Measurements from ENCODE around the gene MDK.
A peak's percentile ranks its signal among the peaks of the same experiment; 100 is the strongest.

MDK gene

GRCh38 chr11:46348566-46349401 is 32.7 kb upstream of the MDK start:
- DNase-seq = peak; percentile 50

GRCh38 chr11:46350695-46351094 is 30.8 kb upstream of the MDK start:
- DNase-seq = no peak

- DNase-seq = no peak
Observed at GRCh38 chr11:46351148-46351547, 30.3 kb upstream of the MDK start.

GRCh38 chr11:46351606-46352005 is 29.9 kb upstream of the MDK start:
- DNase-seq = no peak

GRCh38 chr11:46352063-46352841 is 29.2 kb upstream of the MDK start:
- DNase-seq = peak; percentile 71

- peak; percentile 54 for DNase-seq
Observed at GRCh38 chr11:46353698-46354097, 27.8 kb upstream of the MDK start.

- DNase-seq = no peak
Observed at GRCh38 chr11:46356924-46357482, 24.5 kb upstream of the MDK start.

GRCh38 chr11:46357483-46357936 is 24.0 kb upstream of the MDK start:
- DNase-seq = no peak

- no peak for DNase-seq
Observed at GRCh38 chr11:46359953-46360352, 21.5 kb upstream of the MDK start.

- DNase-seq = no peak
Observed at GRCh38 chr11:46360878-46361277, 20.6 kb upstream of the MDK start.

GRCh38 chr11:46361283-46362155 is 19.9 kb upstream of the MDK start:
- DNase-seq = peak; percentile 57

- DNase-seq = no peak
Observed at GRCh38 chr11:46362156-46363030, 19.1 kb upstream of the MDK start.

- no peak for DNase-seq
Observed at GRCh38 chr11:46363031-46363407, 18.4 kb upstream of the MDK start.

GRCh38 chr11:46363455-46364005 is 17.9 kb upstream of the MDK start:
- DNase-seq = no peak

GRCh38 chr11:46364056-46364455 is 17.4 kb upstream of the MDK start:
- DNase-seq = no peak

- DNase-seq = no peak
Observed at GRCh38 chr11:46364791-46365190, 16.7 kb upstream of the MDK start.

- no peak for DNase-seq
Observed at GRCh38 chr11:46366260-46366659, 15.2 kb upstream of the MDK start.

- DNase-seq = no peak
Observed at GRCh38 chr11:46366661-46367161, 14.8 kb upstream of the MDK start.

GRCh38 chr11:46367244-46367915 is 14.1 kb upstream of the MDK start:
- peak; percentile 75 for DNase-seq

GRCh38 chr11:46367916-46368267 is 13.6 kb upstream of the MDK start:
- no peak for DNase-seq
